Right ventricle myocardium inferior (tissue), 1 donor: ENCODE data around the gene CYP4F2. TPM values are rescaled to one million over a fixed set of nuclear protein-coding genes. Genes with fewer than 3 reads are reported as not detected.
A peak's percentile ranks its signal among the peaks of the same experiment; 100 is the strongest.
"Not testable (repeated sequence)": the region's sequence is repeated elsewhere in the genome, so short reads cannot be mapped to it uniquely, and the experiment has no call there.

Experiments
- ATAC-seq: fragments of 200-7000 bp; cut with Tn5 transposase; one replicate; pipeline ENCODE4 v1.9.1; 2020; ENCODE audit warnings: mild to moderate bottlenecking, moderate library complexity
- DNase-seq: peaks from one replicate; pipeline ENCODE4 v3.0.0; 2021; ENCODE audit errors: missing footprints
- intact Hi-C: fragments of 100-400 bp; cut with DNase I; formaldehyde crosslinking; loops from one replicate; pipeline ENCODE4 v1.11.0; 2022
- long read RNA-seq: library from polyadenylated mRNA; unstranded; transcript quantifications from one replicate; pipeline ENCODE4 v2.0.0, GENCODE V29; 2021
- total RNA-seq: library from RNA; stranded (reverse); fragmentation: NEBNext Ultra II Directional; extraction: Animal tissue kit (Norgen Biotek cat#: 25700); gene quantifications from one replicate; pipeline ENCODE4 v1.2.1, GENCODE V29; 2021
- donor health status: DM: no; HTN: yes; CAD: no; lungs with severe emphysema.

Gene CYP4F2
- not detected for total RNA-seq
- long read RNA-seq, result 0 reads

GRCh38 chr19:15897738-15898276 is at the start of gene CYP4F2:
Gene CYP4F2, minus strand, starts transcription at chr19:15898074. Its CDS starts 463 bp downstream, at chr19:15897611.
- no peak for ATAC-seq
- intact Hi-C loops, result no loop called here
- DNase-seq, result no peak

DNA sequence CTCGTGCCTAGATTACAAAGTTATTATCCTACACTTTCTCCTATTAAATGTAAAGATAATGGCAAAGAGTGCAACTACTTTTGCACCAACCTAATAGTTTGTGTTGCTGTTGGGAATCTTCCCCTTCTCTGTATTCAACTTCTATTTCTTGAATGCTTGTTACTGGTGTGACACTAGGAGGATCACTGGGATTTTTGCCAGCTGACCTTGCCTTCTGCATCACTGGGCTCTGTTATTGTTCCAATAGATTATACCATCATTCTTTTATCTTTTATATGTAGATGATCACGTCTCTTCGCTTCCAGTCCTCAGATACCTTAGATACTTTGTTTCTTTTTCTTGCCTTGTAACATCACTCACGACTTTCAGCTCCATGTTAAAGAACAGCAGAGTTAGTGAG is 47.4 kb upstream of the CYP4F2 start:
- intact Hi-C loops, result no loop called here
- DNase-seq, result no peak
- no peak for ATAC-seq

DNA sequence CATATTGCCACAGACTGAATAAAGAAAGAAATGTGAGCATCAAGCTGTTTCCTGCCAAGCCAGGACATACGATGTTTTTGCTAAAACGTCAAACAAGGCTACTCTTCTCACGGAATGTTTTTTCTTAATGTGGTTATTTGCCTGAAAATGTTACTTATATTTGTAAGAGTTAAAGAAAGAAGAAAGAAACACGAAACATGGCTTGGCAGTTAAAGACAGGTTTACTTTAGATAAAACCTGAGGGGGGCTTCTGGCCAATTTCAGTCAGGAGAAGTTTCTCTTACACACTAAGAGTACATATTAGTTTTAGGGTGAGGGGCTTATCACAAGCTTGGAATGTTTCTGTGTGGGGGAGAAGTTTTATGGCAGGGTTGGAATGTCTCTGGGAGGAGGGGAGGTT is 46.5 kb upstream of the CYP4F2 start:
- DNase-seq (no peak), ATAC-seq (no peak)
- intact Hi-C loops, result no loop called here

DNA sequence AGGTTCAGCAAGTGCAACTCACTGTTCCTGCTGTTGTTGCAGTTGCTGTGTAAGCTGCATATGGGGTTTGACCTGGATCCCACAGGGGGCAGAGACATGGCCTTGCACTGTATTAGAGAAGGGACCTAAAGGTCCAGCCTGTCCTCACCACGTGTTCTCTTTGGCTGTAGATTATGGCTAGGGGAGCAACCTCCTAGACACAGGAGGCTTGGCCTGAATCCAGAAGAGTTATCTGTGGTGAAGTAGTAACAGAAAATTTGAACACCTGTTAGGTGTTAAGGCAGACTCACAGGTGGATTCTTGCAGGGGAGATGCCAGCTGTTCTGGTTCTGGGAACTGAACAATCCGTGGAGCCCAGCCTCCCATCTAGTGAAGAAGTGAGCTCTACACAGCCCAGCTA is 39.9 kb upstream of the CYP4F2 start:
- intact Hi-C loops, result no loop called here
- DNase-seq, result no peak
- no peak for ATAC-seq

DNA sequence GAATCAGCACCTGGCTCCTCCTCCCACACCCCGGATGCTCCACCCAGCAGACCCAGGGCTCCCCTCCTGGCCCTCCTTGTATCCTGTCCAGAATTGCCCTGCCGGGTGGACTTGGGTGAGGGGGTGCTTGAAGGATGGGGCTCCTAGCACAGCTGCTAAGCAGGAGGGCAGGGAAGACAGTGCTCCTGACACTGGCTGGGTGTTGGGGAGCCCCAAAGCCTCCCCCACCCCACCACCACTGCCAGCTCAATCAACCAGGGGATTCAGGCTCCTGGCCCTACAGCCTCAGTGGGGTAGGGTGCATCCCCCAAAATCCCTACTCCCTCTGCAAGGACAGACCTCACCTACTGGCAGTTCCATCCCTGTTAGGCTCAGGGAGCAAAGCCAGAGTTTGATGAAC is 39.1 kb upstream of the CYP4F2 start:
- intact Hi-C loops, result no loop called here
- ATAC-seq (no peak), DNase-seq (no peak)

DNA sequence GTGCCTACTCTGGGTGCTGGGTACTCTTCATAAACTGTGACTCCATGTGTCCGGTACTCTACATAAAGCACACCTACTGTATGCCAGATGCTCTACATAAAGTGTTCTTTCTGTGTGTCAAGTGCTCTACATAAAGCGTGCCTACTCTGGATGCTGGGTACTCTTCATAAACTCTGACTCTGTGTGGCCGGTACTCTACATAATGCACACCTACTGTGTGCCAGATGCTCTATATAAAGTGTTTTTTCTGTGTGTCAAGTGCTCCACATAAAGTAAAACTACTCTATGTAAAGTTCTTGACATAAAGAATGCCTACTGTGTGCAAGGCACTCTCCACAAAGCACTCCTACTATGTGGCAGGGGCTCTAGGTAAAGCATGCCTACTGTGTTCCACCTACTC is 38.3 kb upstream of the CYP4F2 start:
- intact Hi-C loops, result no loop called here
- ATAC-seq, result no peak
- no peak for DNase-seq

GRCh38 chr19:15935167-15935702 is 37.4 kb upstream of the CYP4F2 start:
- intact Hi-C loops, result no loop called here
- no peak for ATAC-seq
- DNase-seq, result no peak

- peak; percentile 89 for ATAC-seq
- DNase-seq, result peak; percentile 75
- intact Hi-C loops, result no loop called here
Measured at GRCh38 chr19:15934332-15935078, 36.6 kb upstream of the CYP4F2 start, which contains the start of gene CYP4F11. Gene CYP4F11, minus strand, starts transcription at chr19:15934529. Its CDS starts 121 bp downstream, at chr19:15934408.

- DNase-seq, ATAC-seq, intact Hi-C loops: not testable (repeated sequence)
Measured at GRCh38 chr19:15933761-15934331, 36.0 kb upstream of the CYP4F2 start.

GRCh38 chr19:15928321-15928720 is 30.4 kb upstream of the CYP4F2 start:
- DNase-seq (no peak), ATAC-seq (no peak)
- intact Hi-C loops, result no loop called here

DNA sequence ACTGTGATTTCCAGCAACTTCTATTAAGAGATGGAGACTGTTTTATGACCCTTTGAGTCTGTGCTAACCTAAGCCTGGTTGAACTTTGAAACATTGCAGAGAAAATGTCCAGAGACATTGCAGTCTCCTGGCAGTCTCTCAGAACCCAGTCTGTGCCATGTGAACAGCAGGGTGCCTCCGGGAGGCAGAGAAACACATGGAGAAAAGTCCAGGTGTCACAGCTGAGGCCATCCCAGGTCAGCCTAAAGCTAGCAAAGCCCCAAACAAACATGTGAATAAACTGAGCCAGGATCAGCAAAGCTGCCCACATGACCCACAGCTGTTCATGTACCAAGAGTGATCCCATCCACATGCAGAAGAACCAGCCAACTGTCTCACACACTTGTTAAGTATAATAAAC is 28.6 kb upstream of the CYP4F2 start:
- no peak for ATAC-seq
- intact Hi-C loops, result no loop called here
- no peak for DNase-seq

DNA sequence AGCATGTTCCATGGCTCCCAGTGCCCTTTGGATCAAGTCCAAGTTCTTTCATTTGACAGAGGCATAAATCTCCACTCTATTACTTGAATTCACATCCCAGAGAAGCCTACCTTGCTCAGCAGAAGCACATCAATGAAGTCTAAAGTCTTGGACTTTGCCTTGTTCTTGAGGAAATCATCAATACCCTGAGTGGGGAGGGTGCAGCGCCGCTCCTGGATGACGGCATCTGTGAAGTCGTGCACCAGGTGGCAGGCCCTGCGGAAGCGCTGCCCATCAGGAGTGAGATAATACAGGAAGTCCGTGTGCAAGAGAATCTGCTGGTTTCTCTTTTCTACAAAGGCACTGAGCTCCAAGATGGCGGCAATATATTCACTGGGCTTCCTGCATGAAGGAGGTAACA is 25.8 kb upstream of the CYP4F2 start:
- DNase-seq (no peak), ATAC-seq (no peak)
- intact Hi-C loops, result no loop called here

GRCh38 chr19:15922021-15922420 is 24.1 kb upstream of the CYP4F2 start:
- intact Hi-C loops, result no loop called here
- no peak for ATAC-seq

GRCh38 chr19:15919243-15919642 is 21.4 kb upstream of the CYP4F2 start:
- DNase-seq (no peak), ATAC-seq (no peak)
- intact Hi-C loops, result no loop called here

More at GRCh38 chr19:15922021-15922420, 24.1 kb upstream of the CYP4F2 start:
- no peak for DNase-seq

- ATAC-seq, result no peak
- intact Hi-C loops, result no loop called here
- no peak for DNase-seq
Measured at GRCh38 chr19:15915109-15915508, 17.2 kb upstream of the CYP4F2 start.

- intact Hi-C loops, result no loop called here
- ATAC-seq, result no peak
- no peak for DNase-seq
Measured at GRCh38 chr19:15913830-15914229, 16.0 kb upstream of the CYP4F2 start.

- DNase-seq, result no peak
- no peak for ATAC-seq
- intact Hi-C loops, result no loop called here
Measured at GRCh38 chr19:15913384-15913783, 15.5 kb upstream of the CYP4F2 start.

DNA sequence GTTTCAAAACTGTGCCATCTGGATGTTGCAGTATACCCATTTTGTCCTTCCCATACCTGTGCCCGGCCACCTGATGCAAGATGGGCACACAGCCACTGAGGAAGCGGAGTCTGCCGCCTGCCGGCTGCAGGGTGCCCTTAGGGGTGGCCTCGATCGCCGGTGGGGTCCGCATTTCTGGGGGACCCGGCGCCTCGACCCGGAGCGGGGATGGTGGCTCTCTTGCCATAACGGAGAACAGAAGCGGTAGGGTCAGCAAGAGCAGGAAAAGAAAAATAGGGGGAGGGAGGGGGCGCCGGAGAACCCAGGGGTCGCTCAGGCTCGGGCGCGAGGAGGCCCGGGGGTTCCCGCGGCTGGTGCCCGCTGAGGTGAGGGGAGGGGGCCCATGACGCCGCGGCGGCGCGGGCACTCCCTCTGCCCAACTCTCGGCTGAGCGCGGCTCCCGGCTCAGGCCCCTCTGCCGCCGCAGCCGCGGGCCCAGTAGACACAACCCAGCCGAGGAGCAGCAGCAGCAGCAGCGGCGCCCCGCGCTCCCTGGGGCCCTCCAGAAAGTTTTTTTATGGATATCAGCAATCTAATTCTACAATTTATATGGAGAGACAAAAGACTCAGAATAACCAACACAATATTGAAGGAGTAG is 13.8 kb upstream of the CYP4F2 start:
- intact Hi-C loops, result no loop called here
- DNase-seq (no peak), ATAC-seq (no peak)

GRCh38 chr19:15905026-15905425 is 7.2 kb upstream of the CYP4F2 start:
- DNase-seq (no peak), ATAC-seq (no peak)
- intact Hi-C loops, result no loop called here

DNA sequence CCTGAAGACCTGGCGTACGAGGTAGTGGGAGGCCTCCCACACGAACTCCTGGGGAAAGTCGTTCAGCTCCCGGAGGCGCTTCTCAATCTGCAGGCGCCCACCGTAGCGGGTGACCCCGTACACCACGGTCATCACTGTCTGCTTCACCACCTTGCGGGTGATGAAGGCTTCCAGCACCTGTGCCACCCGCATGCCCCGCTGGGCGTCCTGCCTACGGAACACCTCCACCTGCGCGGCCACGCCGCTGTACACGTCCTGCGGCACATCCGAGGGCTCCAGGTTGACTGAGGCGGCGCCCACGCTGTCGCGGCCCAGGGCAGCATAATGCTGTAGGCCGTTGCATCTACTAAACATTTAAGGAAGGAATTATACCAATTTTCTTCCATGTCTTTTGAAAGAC is 5.0 kb upstream of the CYP4F2 start:
- DNase-seq, ATAC-seq, intact Hi-C loops: not testable (repeated sequence)
